Activated naive CD4-positive, alpha-beta T cell treated with anti-CD3 and anti-CD28 coated beads, Interleukin-2, amount 10 ng/mL, durations not matched to agents 5 hours and 36 hours (primary cell): ENCODE results near the gene UBE2A. TPM values are rescaled to one million over a fixed set of nuclear protein-coding genes. Genes with fewer than 3 reads are reported as not detected.

Source experiments
- total RNA-seq, 2 experiments: library from RNA; stranded (reverse); gene quantifications; one replicate each; pipeline ENCODE4 v1.2.3, GENCODE V29; 2021

The UBE2A gene
- 10 to 100 TPM; 61.4 to 64.9 TPM for total RNA-seq

GRCh38 chrX:119574394-119575266, at the start of gene UBE2A:
Gene UBE2A (plus strand): TSS chrX:119574563. CDS start chrX:119574712, 149 bp downstream.

GRCh38 chrX:119565107-119565663, 9.2 kb upstream of the UBE2A start, which contains the start of gene STEEP1:
Gene STEEP1 (minus strand): TSS chrX:119565409. CDS start chrX:119565355, 54 bp downstream.

GRCh38 chrX:119606280-119607017, 32.1 kb downstream of the UBE2A start, which contains the start of gene NKRF:
Gene NKRF (minus strand): TSS chrX:119606424.

Other genes starting within 250 kb of the UBE2A start
- 1 to 10 TPM; 2.6 TPM for gene SLC25A43, start 175.2 kb upstream of the UBE2A start, total RNA-seq
- gene SLC25A5, start 106.1 kb upstream of the UBE2A start, total RNA-seq, result 100 to 1,000 TPM; 416 to 444 TPM
- 10 to 100 TPM; 17.3 to 18.4 TPM for gene STEEP1, start 9.2 kb upstream of the UBE2A start, total RNA-seq
- 10 to 100 TPM; 14.3 TPM for gene NKRF, start 31.9 kb downstream of the UBE2A start, total RNA-seq
- 100 to 1,000 TPM; 255 to 261 TPM for gene SEPTIN6, start 118.6 kb downstream of the UBE2A start, total RNA-seq
- 1 to 10 TPM; 2.1 to 2.4 TPM for gene SOWAHD, start 184.0 kb downstream of the UBE2A start, total RNA-seq
- 1,000 to 10,000 TPM; 2,741 to 2,796 TPM for gene RPL39, start 217.1 kb downstream of the UBE2A start, total RNA-seq